ENCODE results near the gene ZFAND3. TPM values are rescaled to one million over a fixed set of nuclear protein-coding genes. Genes with fewer than 3 reads are reported as not detected.

The ZFAND3 gene
- total RNA-seq, 1 donor from 2014 or later = 76.0 TPM

GRCh38 chr6:38157905-38158304 is 338.4 kb downstream of the ZFAND3 start:
- DNase-seq = no peak
- intact Hi-C loops (cut with DNase I) = no loop called here
- ATAC-seq (ENCODE audit: poor library complexity) = no peak

- DNase-seq (no peak), ATAC-seq (ENCODE audit: poor library complexity) (no peak)
- intact Hi-C loops (cut with DNase I) = no loop called here
Measured at GRCh38 chr6:38158762-38159350, 339.3 kb downstream of the ZFAND3 start.

DNA sequence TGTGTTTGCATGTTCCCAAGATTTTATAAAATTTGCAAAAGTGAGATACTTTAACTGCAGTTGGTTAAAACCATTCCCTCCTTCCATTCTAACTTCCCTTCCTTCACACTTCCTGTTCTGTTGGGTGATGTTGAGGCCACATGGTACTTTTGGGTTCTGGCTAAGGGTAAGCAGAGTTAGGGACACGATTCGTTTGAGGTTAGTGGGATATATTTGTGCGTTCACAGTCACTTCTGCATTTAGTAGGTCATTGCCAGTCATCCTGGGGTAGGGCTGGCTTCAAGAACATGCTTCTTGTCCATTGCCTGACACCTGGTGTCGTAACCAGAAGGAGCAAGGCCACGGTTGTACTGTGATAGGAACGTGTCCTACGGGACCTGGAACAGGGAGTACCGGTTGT is 340.1 kb downstream of the ZFAND3 start:
- no peak for DNase-seq
- intact Hi-C loops (cut with DNase I) = no loop called here
- no peak for ATAC-seq (ENCODE audit: poor library complexity)

- intact Hi-C loops (cut with DNase I) = no loop called here
- ATAC-seq (ENCODE audit: poor library complexity) (no peak), DNase-seq (no peak)
Measured at GRCh38 chr6:38160831-38161230, 341.3 kb downstream of the ZFAND3 start.

GRCh38 chr6:38161331-38161730 is 341.8 kb downstream of the ZFAND3 start:
- intact Hi-C loops (cut with DNase I) = no loop called here

GRCh38 chr6:38161754-38162492 is 342.4 kb downstream of the ZFAND3 start:
- no peak for DNase-seq
- no peak for ATAC-seq (ENCODE audit: poor library complexity)
- intact Hi-C loops (cut with DNase I) = no loop called here

More at GRCh38 chr6:38161331-38161730, 341.8 kb downstream of the ZFAND3 start:
- no peak for DNase-seq
- ATAC-seq (ENCODE audit: poor library complexity) = no peak

DNA sequence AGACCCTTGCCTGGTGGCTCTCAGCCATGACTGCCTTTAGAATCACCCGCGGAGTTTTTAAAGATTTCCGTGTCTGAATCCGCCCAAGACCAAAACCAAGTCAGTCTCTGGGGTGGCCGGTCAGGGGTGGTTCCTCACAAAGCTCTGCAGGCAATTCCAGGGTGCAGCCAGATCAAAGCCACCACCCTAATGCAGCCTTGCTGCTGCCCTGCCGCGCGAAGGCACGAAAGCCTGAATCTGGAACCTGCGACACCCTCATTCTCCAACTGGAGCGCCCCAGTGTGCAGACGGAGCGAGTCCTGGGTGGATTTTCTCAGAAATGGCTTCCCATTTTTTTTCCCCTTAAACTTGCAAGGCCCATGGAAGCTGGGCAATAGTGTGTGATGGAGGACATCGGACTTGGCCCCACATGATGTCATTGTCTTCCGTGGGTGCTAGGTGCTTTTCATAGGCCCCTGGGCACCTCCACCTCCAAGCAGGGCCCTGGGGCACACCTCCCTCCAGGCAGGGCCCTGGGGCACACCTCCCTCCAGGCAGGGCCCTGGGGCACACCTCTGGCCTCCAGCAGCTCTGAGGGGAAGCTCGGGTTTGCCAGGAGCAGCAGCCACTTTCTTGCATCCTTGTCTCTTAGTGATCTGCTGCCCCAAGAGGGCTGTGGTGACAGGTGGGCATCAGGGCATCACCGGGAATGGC is 343.1 kb downstream of the ZFAND3 start:
- DNase-seq (no peak), ATAC-seq (ENCODE audit: poor library complexity) (no peak)
- intact Hi-C loops (cut with DNase I) = no loop called here

GRCh38 chr6:38163186-38164130 is 343.9 kb downstream of the ZFAND3 start:
- intact Hi-C loops (cut with DNase I) = no loop called here
- ATAC-seq (ENCODE audit: poor library complexity) (no peak), DNase-seq (no peak)

- no peak for DNase-seq
- intact Hi-C loops (cut with DNase I) = no loop called here
- ATAC-seq (ENCODE audit: poor library complexity) = no peak
Measured at GRCh38 chr6:38164131-38164481, 344.6 kb downstream of the ZFAND3 start.

- intact Hi-C loops (cut with DNase I) = no loop called here
- ATAC-seq (ENCODE audit: poor library complexity) = no peak
- no peak for DNase-seq
Measured at GRCh38 chr6:38164671-38165108, 345.2 kb downstream of the ZFAND3 start.

- no peak for DNase-seq
- ATAC-seq (ENCODE audit: poor library complexity) = no peak
- intact Hi-C loops (cut with DNase I) = no loop called here
Measured at GRCh38 chr6:38166411-38167240, 347.1 kb downstream of the ZFAND3 start.

GRCh38 chr6:38167598-38167997 is 348.1 kb downstream of the ZFAND3 start:
- intact Hi-C loops (cut with DNase I) = no loop called here
- ATAC-seq (ENCODE audit: poor library complexity) = no peak
- DNase-seq = no peak

GRCh38 chr6:38168126-38168525 is 348.6 kb downstream of the ZFAND3 start:
- ATAC-seq (ENCODE audit: poor library complexity) (no peak), DNase-seq (no peak)
- intact Hi-C loops (cut with DNase I) = no loop called here

- peak; percentile 16 for ATAC-seq (ENCODE audit: poor library complexity)
- intact Hi-C loops (cut with DNase I) = no loop called here
- no peak for DNase-seq
Measured at GRCh38 chr6:38168699-38169098, 349.2 kb downstream of the ZFAND3 start.

GRCh38 chr6:38169221-38169976 is 349.9 kb downstream of the ZFAND3 start:
- DNase-seq (no peak), ATAC-seq (ENCODE audit: poor library complexity) (peak; percentile 16)
- intact Hi-C loops (cut with DNase I) = no loop called here

- no peak for DNase-seq
- no peak for ATAC-seq (ENCODE audit: poor library complexity)
- intact Hi-C loops (cut with DNase I) = no loop called here
Measured at GRCh38 chr6:38169977-38170526, 350.5 kb downstream of the ZFAND3 start.

DNA sequence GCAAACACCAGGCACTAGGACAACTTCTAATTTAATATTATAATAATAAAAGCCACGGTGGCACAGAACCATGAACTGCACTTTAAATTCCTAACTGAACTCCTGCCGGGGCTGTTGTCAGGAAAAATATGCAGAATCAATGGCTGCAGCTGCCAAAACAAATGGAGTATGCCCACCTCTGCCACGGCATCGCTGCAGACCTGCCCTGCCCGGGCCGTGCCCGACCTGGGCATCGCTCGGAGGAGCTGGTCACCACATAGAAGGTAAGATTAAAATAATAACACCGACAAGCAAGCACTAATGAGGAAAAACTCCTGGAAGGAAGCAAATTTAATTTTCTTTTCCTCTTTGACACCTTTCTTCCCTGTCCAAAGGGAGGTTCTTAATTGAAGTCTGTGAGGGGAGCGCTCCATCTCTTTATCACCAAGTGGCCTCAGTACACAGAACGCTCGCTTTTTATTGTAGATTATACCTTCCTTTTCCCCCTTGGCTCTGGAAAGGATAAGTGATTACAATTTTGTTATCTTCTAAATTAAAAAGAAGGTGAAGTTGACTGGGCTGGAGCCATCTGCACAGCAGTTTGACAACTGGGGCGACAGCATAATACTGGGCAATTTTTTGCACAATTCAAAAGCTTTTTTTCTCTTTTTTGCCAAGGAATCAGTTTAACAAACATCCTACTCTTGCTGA is 351.3 kb downstream of the ZFAND3 start:
- no peak for DNase-seq
- ATAC-seq (ENCODE audit: poor library complexity) = no peak
- intact Hi-C loops (cut with DNase I) = no loop called here

Data from Right ventricle myocardium superior (tissue), 1 donor.